GM12864 (cell line): Measurements from ENCODE around the gene TRIM69.

Source experiments
- DNase-seq: peaks from one replicate; pipeline ENCODE4 v3.0.0-alpha.2; 2011; ENCODE audit warnings: low read depth
- H3K4me3 ChIP-seq: 2 replicates; pipeline ENCODE4 v1.5.1; 2011; ENCODE audit warnings: mild to moderate bottlenecking, low read depth, low read length, control low read depth
- TF ChIP-seq, protein P1 (sequence below): IDR thresholded peaks from 2 replicates; pipeline ENCODE4 v1.5.1; 2011; ENCODE audit warnings: low read depth, mild to moderate bottlenecking, moderate library complexity, low read length, control low read depth, inconsistent platforms; ENCODE audit errors: missing control alignments

TRIM69 gene

DNA sequence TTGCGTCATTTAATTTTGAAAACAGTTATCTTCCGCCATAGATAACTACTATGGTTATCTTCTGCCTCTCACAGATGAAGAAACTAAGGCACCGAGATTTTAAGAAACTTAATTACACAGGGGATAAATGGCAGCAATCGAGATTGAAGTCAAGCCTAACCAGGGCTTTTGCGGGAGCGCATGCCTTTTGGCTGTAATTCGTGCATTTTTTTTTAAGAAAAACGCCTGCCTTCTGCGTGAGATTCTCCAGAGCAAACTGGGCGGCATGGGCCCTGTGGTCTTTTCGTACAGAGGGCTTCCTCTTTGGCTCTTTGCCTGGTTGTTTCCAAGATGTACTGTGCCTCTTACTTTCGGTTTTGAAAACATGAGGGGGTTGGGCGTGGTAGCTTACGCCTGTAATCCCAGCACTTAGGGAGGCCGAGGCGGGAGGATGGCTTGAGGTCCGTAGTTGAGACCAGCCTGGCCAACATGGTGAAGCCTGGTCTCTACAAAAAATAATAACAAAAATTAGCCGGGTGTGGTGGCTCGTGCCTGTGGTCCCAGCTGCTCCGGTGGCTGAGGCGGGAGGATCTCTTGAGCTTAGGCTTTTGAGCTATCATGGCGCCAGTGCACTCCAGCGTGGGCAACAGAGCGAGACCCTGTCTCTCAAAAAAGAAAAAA is 23.9 kb upstream of the TRIM69 start:
- TF ChIP-seq, protein P1, sequence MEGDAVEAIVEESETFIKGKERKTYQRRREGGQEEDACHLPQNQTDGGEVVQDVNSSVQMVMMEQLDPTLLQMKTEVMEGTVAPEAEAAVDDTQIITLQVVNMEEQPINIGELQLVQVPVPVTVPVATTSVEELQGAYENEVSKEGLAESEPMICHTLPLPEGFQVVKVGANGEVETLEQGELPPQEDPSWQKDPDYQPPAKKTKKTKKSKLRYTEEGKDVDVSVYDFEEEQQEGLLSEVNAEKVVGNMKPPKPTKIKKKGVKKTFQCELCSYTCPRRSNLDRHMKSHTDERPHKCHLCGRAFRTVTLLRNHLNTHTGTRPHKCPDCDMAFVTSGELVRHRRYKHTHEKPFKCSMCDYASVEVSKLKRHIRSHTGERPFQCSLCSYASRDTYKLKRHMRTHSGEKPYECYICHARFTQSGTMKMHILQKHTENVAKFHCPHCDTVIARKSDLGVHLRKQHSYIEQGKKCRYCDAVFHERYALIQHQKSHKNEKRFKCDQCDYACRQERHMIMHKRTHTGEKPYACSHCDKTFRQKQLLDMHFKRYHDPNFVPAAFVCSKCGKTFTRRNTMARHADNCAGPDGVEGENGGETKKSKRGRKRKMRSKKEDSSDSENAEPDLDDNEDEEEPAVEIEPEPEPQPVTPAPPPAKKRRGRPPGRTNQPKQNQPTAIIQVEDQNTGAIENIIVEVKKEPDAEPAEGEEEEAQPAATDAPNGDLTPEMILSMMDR, result no peak
- H3K4me3 ChIP-seq, result peak overlapping the region; percentile 89
- DNase-seq, result no peak

DNA sequence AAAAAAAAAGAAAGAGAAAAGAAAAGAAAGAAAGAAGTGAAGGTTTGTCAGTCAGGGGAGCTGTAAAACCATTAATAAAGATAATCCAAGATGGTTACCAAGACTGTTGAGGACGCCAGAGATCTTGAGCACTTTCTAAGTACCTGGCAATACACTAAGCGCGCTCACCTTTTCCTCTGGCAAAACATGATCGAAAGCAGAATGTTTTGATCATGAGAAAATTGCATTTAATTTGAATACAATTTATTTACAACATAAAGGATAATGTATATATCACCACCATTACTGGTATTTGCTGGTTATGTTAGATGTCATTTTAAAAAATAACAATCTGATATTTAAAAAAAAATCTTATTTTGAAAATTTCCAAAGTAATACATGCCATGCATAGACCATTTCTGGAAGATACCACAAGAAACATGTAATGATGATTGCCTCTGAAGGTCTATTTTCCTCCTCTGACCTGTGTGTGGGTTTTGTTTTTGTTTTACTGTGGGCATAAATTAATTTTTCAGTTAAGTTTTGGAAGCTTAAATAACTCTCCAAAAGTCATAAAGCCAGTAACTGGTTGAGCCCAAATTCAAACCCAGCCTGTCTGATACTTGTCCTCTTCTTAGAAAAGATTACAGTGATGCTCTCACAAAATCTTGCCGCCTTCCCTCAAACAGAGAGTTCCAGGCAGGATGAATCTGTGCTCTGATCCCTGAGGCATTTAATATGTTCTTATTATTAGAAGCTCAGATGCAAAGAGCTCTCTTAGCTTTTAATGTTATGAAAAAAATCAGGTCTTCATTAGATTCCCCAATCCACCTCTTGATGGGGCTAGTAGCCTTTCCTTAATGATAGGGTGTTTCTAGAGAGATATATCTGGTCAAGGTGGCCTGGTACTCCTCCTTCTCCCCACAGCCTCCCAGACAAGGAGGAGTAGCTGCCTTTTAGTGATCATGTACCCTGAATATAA is 23.0 kb upstream of the TRIM69 start:
- TF ChIP-seq, protein P1, result peak; percentile 26
- peak overlapping the region; percentile 89 for H3K4me3 ChIP-seq
- DNase-seq, result no peak

DNA sequence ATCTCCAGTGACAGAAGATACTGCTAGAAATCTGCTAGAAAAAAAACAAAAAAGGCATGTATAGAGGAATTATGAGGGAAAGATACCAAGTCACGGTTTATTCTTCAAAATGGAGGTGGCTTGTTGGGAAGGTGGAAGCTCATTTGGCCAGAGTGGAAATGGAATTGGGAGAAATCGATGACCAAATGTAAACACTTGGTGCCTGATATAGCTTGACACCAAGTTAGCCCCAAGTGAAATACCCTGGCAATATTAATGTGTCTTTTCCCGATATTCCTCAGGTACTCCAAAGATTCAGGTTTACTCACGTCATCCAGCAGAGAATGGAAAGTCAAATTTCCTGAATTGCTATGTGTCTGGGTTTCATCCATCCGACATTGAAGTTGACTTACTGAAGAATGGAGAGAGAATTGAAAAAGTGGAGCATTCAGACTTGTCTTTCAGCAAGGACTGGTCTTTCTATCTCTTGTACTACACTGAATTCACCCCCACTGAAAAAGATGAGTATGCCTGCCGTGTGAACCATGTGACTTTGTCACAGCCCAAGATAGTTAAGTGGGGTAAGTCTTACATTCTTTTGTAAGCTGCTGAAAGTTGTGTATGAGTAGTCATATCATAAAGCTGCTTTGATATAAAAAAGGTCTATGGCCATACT is 21.1 kb upstream of the TRIM69 start:
- DNase-seq, result no peak
- TF ChIP-seq, protein P1, result no peak
- peak overlapping the region; percentile 89 for H3K4me3 ChIP-seq

DNA sequence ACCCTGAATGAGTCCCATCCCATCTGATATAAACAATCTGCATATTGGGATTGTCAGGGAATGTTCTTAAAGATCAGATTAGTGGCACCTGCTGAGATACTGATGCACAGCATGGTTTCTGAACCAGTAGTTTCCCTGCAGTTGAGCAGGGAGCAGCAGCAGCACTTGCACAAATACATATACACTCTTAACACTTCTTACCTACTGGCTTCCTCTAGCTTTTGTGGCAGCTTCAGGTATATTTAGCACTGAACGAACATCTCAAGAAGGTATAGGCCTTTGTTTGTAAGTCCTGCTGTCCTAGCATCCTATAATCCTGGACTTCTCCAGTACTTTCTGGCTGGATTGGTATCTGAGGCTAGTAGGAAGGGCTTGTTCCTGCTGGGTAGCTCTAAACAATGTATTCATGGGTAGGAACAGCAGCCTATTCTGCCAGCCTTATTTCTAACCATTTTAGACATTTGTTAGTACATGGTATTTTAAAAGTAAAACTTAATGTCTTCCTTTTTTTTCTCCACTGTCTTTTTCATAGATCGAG is 20.5 kb upstream of the TRIM69 start:
- peak overlapping the region; percentile 3; the same call in 1 of the 2 replicates for H3K4me3 ChIP-seq
- no peak for DNase-seq

DNA sequence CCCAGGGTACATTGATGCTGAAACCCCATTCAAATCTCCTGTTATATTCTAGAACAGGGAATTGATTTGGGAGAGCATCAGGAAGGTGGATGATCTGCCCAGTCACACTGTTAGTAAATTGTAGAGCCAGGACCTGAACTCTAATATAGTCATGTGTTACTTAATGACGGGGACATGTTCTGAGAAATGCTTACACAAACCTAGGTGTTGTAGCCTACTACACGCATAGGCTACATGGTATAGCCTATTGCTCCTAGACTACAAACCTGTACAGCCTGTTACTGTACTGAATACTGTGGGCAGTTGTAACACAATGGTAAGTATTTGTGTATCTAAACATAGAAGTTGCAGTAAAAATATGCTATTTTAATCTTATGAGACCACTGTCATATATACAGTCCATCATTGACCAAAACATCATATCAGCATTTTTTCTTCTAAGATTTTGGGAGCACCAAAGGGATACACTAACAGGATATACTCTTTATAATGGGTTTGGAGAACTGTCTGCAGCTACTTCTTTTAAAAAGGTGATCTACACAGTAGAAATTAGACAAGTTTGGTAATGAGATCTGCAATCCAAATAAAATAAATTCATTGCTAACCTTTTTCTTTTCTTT is 19.2 kb upstream of the TRIM69 start:
- DNase-seq, result no peak
- TF ChIP-seq, protein P1, result no peak
- no peak overlapping the region; the same call in 1 of the 2 replicates for H3K4me3 ChIP-seq

More for the DNA sequence above, 20.5 kb upstream of the TRIM69 start:
- TF ChIP-seq, protein P1, result no peak

DNA sequence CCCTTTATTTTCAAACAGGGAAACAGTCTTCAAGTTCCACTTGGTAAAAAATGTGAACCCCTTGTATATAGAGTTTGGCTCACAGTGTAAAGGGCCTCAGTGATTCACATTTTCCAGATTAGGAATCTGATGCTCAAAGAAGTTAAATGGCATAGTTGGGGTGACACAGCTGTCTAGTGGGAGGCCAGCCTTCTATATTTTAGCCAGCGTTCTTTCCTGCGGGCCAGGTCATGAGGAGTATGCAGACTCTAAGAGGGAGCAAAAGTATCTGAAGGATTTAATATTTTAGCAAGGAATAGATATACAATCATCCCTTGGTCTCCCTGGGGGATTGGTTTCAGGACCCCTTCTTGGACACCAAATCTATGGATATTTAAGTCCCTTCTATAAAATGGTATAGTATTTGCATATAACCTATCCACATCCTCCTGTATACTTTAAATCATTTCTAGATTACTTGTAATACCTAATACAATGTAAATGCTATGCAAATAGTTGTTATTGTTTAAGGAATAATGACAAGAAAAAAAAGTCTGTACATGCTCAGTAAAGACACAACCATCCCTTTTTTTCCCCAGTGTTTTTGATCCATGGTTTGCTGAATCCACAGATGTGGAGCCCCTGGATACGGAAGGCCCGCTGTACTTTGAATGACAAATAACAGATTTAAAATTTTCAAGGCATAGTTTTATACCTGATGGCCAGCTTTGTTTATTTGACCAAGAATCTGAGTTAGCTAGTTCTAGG is 18.0 kb upstream of the TRIM69 start:
- DNase-seq, result no peak
- no peak overlapping the region for H3K4me3 ChIP-seq
- TF ChIP-seq, protein P1, result no peak
